GM18517 (cell line): ENCODE data around the gene GRM1.
"Not testable (repeated sequence)": the region's sequence is repeated elsewhere in the genome, so short reads cannot be mapped to it uniquely, and the experiment has no call there.

ENCODE experiments used
- ATAC-seq: cut with Tn5 transposase; IDR thresholded peaks from one replicate; pipeline ENCODE4 v1.9.1; 2021; ENCODE audit warnings: mild to moderate bottlenecking, moderate library complexity; ENCODE audit not compliant: unreplicated experiment

GRM1 gene

GRCh38 chr6:146267447-146267846 is 238.6 kb downstream of the GRM1 start:
- no peak for ATAC-seq

- no peak for ATAC-seq
These were observed 239.1 kb downstream of the GRM1 start for GRCh38 chr6:146267946-146268345.

GRCh38 chr6:146269482-146269881 is 240.6 kb downstream of the GRM1 start:
- ATAC-seq, result no peak

- ATAC-seq, result not testable (repeated sequence)
These were observed 242.3 kb downstream of the GRM1 start for GRCh38 chr6:146271163-146271562.

GRCh38 chr6:146273490-146273889 is 244.6 kb downstream of the GRM1 start:
- no peak for ATAC-seq

GRCh38 chr6:146277142-146277541 is 248.3 kb downstream of the GRM1 start:
- ATAC-seq, result no peak

- no peak for ATAC-seq
These were observed 252.9 kb downstream of the GRM1 start for GRCh38 chr6:146281651-146282362.

GRCh38 chr6:146282837-146283236 is 254.0 kb downstream of the GRM1 start:
- no peak for ATAC-seq

GRCh38 chr6:146284311-146284710 is 255.4 kb downstream of the GRM1 start:
- ATAC-seq, result no peak

- no peak for ATAC-seq
These were observed 258.1 kb downstream of the GRM1 start for GRCh38 chr6:146286961-146287360.

- no peak for ATAC-seq
These were observed 259.0 kb downstream of the GRM1 start for GRCh38 chr6:146287691-146288369.

- no peak for ATAC-seq
These were observed 261.1 kb downstream of the GRM1 start for GRCh38 chr6:146289816-146290588.

- no peak for ATAC-seq
These were observed 261.7 kb downstream of the GRM1 start for GRCh38 chr6:146290589-146290901.

- ATAC-seq, result no peak
These were observed 263.6 kb downstream of the GRM1 start for GRCh38 chr6:146292506-146292905.

GRCh38 chr6:146295695-146296094 is 266.8 kb downstream of the GRM1 start:
- ATAC-seq, result no peak

- no peak for ATAC-seq
These were observed 269.0 kb downstream of the GRM1 start for GRCh38 chr6:146297815-146298214.

GRCh38 chr6:146300521-146300920 is 271.7 kb downstream of the GRM1 start:
- ATAC-seq, result no peak

GRCh38 chr6:146301764-146302163 is 272.9 kb downstream of the GRM1 start:
- no peak for ATAC-seq

GRCh38 chr6:146302994-146303393 is 274.1 kb downstream of the GRM1 start:
- no peak for ATAC-seq

GRCh38 chr6:146304181-146304580 is 275.3 kb downstream of the GRM1 start:
- ATAC-seq, result no peak

GRCh38 chr6:146305092-146305491 is 276.2 kb downstream of the GRM1 start:
- ATAC-seq, result no peak

- ATAC-seq, result no peak
These were observed 277.1 kb downstream of the GRM1 start for GRCh38 chr6:146305951-146306350.
